LNCaP clone FGC (cell line): ENCODE data around the gene ERG.

Source experiments
- DNase-seq: peaks from one replicate; pipeline ENCODE4 v3.0.0-alpha.2; 2011; ENCODE audit warnings: low read depth
- H3K4me3 ChIP-seq: 2 replicates; pipeline ENCODE4 v1.5.1; 2011; ENCODE audit warnings: mild to moderate bottlenecking, low read depth, low read length, control low read depth
- TF ChIP-seq, protein P1 (sequence below): IDR thresholded peaks from 2 replicates; pipeline ENCODE4 v1.5.1; 2012; ENCODE audit warnings: mild to moderate bottlenecking; ENCODE audit not compliant: control insufficient read depth, insufficient read depth; ENCODE audit errors: extremely low read depth

ERG gene

DNA sequence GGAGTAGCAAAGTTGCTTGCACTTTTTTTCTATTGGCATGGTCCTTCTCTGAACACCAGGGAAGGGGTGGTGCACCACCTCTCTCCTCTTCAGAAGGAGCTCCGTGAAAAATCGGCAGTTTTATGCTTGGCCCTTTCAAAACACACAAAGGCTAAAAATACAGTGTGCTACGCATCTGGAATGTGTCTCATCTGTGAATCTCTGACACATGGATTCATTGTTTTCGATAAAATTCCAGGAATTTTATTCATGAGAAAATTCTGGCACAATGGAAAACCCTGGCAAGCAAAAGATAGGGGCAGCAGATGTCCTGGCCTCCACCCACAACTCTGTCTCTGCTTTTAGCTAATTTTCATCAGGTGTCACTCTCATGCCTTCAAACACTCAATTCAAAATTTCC lies 42.9 kb downstream of the ERG start:
- no peak overlapping the region for H3K4me3 ChIP-seq
- TF ChIP-seq, protein P1, sequence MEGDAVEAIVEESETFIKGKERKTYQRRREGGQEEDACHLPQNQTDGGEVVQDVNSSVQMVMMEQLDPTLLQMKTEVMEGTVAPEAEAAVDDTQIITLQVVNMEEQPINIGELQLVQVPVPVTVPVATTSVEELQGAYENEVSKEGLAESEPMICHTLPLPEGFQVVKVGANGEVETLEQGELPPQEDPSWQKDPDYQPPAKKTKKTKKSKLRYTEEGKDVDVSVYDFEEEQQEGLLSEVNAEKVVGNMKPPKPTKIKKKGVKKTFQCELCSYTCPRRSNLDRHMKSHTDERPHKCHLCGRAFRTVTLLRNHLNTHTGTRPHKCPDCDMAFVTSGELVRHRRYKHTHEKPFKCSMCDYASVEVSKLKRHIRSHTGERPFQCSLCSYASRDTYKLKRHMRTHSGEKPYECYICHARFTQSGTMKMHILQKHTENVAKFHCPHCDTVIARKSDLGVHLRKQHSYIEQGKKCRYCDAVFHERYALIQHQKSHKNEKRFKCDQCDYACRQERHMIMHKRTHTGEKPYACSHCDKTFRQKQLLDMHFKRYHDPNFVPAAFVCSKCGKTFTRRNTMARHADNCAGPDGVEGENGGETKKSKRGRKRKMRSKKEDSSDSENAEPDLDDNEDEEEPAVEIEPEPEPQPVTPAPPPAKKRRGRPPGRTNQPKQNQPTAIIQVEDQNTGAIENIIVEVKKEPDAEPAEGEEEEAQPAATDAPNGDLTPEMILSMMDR: no peak
- DNase-seq: no peak

DNA sequence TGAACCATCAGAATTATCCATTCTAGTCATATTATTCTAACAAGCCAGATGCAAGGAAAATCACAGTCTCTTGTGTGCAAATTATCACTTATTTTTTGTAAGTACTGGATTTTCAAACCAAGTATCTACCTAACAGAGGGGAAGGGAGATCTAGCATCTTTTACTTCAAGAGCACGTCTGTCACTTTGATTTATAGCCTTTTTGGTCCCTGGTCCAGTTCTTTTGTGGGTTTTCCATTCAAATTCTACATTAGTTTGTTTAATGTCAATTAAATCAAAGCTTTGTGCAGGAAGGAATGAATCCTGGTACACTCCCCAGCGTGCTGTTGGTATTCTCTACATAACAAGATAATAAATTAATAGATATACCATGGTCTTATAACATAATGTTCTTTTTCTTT lies 43.6 kb downstream of the ERG start:
- no peak for DNase-seq
- H3K4me3 ChIP-seq: no peak overlapping the region
- TF ChIP-seq, protein P1: no peak

DNA sequence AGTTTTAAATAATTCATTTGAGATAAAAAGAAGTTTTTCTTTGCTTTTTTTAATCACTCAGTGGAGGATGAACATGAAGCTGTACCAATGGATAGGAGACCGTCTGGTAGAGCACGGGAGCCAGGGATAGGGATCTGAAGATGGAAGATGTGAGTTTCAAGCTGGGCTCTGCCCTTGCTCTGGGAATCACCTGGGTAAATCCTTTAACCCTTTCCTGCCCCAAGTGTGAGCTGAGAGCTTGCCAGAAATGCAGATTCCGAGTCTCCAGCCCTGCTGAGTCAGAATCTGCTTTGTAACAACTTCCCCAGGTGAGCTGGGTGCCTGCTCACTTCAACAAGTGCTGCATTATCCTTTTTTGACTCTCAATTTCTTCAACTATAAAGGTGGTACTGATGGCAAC lies 44.1 kb downstream of the ERG start:
- TF ChIP-seq, protein P1: no peak
- no peak for DNase-seq
- no peak overlapping the region for H3K4me3 ChIP-seq

DNA sequence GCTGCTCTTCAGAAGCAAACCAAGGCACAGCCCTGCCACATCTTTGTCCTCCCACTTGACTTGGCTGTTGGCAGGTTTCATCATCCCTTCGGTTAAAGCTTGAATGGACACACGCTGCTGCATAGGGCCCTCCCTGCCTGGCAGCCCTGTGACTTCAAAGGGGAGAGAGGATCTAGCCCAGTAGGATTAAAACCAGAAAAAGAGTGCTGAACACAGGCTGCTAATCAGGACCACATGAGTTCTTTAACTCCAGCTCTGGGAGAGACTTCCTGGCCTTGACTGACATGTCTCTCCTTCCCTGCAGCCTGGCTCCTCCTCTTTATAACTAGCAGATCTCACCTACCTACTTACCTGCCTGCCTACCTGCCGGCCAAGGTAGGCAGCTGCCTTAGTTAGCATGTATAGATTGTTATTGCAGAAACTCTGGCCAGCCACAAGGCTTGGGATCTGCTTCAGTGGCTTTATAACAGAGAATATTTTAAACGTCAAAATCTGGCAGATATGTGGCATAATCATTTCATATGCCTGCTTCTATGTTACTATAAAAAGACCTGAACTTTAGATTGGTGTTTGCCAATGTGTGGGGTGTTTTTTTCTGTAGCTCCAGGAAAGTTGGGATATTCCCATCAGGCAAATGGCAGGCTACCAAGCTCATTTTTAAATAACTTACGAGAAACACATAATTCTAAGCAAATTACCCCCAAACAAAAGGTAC lies 49.4 kb downstream of the ERG start:
- H3K4me3 ChIP-seq: no peak overlapping the region
- DNase-seq: no peak
- TF ChIP-seq, protein P1: no peak

DNA sequence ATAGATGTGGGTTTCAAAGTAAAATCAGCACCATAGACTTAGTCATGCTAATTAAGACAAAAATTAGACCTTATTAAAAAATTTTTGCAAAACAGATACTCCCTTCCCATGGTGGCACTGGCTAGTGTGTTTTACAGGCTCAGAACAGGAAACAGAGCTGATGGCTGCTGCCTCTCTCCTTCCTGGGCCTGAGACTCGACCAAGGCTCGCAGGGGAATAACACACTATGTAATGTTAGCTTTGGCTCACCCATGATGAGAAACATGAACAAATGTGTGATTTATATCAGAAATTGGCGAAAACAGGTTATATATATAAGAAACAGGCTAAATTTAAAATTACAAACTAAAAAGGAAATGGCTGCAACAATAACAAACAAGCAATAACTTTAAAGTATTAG lies 50.7 kb downstream of the ERG start:
- DNase-seq: no peak
- TF ChIP-seq, protein P1: no peak
- no peak overlapping the region for H3K4me3 ChIP-seq

DNA sequence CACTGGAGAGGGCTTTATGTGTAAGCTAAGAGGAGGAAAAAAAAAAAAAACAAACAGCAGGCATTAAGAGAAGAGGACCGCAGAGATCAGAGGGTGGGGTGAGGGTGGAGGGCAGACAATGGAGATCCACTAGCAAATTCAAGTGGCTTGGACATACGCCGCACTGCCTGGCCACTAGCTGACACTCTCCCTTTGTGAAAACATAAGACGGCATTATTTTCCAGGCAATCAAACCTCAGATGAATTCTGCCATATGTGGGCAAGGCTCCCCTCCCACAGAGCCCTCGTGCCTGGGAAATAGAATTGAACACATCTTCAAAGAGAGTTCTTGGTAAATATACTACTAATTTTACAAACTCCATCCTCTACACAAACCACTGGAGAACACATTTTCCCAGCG lies 53.6 kb downstream of the ERG start:
- no peak for DNase-seq
- TF ChIP-seq, protein P1: no peak

DNA sequence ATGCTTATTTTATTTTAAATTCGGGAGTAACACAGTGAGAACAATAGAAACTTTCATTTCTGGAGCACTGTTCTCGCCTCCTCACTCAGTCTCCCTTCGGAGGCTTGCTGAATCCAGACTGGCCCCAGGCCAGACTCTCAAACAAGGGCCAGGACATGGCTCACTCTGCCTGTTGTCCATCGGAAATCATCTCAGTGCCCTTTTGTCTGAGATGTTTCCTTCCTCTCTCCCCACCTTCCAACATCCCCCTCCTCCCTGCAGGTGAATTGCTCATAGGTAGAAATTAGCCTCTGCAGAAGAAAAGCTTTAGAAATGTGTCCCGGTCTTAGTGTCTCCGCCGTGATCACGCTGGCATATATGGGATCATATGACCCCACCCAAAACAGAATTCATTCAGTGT lies 55.2 kb downstream of the ERG start:
- TF ChIP-seq, protein P1: no peak
- no peak for DNase-seq
- no peak overlapping the region for H3K4me3 ChIP-seq

More for the DNA sequence above, 53.6 kb downstream of the ERG start:
- H3K4me3 ChIP-seq: no peak overlapping the region
